Measurements from ENCODE around the gene NDUFB7.

DNA sequence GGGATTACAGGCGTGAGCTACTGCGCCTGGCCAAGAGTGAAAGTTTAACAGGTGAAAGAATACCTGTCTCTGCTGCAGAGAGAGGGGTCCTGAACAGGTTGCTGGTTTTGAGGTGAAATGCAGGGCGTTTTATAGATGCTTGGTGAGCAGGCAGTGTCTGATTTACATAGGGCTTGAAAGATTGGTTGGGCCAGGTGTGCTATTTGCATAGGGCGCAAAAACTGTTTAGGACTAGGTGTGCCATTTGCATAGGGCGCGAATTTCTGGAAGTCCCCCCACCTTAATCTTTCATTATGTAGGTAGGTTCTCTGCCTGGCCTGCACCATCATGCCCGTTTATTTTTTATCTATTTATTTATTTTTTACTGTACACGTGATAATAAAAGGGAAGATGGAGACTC lies 4.5 kb upstream of the NDUFB7 start:
- TF ChIP-seq POLR2A (IDR thresholded peaks at IDR 0.05) (no peak), POLR2AphosphoS5 (IDR thresholded peaks at IDR 0.05; ENCODE audit: insufficient read depth in 1 of 2, low read depth in 1 of 2) (no peak)
- TF ChIP-seq, protein P1, sequence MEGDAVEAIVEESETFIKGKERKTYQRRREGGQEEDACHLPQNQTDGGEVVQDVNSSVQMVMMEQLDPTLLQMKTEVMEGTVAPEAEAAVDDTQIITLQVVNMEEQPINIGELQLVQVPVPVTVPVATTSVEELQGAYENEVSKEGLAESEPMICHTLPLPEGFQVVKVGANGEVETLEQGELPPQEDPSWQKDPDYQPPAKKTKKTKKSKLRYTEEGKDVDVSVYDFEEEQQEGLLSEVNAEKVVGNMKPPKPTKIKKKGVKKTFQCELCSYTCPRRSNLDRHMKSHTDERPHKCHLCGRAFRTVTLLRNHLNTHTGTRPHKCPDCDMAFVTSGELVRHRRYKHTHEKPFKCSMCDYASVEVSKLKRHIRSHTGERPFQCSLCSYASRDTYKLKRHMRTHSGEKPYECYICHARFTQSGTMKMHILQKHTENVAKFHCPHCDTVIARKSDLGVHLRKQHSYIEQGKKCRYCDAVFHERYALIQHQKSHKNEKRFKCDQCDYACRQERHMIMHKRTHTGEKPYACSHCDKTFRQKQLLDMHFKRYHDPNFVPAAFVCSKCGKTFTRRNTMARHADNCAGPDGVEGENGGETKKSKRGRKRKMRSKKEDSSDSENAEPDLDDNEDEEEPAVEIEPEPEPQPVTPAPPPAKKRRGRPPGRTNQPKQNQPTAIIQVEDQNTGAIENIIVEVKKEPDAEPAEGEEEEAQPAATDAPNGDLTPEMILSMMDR (IDR thresholded peaks at IDR 0.05) = no peak
